ENCODE measurements around the gene CREG2.

Gene CREG2

DNA sequence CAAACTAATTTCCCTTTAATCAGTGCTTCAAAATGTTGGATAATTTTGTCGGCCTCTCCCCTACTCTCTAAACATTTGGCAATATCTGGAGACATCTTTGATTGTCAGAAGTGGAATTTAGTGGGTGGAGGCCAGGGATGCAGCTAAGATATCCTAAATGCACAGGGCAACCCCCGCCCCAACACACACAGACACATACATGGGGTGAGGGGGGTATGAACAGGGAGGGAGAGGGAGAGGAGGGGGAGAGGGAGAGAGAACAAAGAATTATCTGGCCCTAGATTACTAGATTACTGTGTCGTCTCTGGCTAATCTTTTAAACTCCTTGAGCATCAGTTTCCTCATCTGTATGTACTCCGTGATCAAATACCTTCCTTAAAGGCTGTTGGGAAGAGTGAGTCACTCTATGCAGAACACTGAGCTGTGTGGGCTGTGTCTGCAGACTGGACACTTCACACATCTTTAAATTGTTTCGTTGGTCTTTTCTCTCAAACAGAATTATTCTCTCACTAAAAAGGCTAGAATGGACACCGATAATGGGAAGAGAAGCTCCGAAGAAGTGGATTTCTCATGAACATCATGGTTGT, 81.7 kb downstream of the CREG2 start:
- no peak for DNase-seq

DNA sequence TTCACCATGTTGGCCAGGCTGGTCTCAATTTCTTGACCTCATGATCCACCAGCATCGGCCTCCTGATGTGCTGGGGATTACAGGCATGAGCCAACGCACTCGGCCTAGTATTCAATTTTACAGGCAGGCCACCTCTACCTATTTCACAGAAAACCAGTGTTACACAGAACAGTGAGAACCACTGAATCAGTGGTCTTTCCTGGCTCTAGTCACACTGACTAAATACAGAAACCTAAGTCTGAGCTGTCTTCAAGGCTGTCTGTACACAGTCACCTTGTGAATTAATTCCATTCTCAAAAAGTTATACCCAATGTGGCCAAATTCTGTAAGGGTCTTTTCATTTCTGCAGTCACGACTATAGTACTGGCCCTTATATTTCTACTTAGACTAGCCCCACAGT, 82.3 kb downstream of the CREG2 start:
- DNase-seq: no peak

DNA sequence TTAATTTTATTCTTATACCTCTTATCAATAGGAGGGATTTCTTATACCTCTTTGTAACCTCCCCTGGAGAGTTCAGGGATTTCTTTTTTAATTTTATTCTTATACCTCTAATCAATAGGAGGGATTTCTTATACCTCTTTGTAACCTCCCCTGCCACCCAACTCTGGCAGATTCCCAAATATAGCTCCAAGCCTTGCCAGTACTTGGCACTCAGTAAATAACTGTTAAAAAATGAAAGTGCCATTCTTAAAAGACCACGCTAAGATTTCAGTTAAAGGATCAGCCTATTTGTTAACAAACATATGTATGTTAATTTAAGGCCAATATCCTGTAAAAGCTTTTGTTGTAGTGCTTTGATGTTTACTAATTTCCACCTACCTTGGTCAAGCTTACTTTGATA, 83.6 kb downstream of the CREG2 start:
- DNase-seq: no peak

- no peak for DNase-seq
Observed at GRCh38 chr2:101302016-101302415, 85.3 kb downstream of the CREG2 start.

DNA sequence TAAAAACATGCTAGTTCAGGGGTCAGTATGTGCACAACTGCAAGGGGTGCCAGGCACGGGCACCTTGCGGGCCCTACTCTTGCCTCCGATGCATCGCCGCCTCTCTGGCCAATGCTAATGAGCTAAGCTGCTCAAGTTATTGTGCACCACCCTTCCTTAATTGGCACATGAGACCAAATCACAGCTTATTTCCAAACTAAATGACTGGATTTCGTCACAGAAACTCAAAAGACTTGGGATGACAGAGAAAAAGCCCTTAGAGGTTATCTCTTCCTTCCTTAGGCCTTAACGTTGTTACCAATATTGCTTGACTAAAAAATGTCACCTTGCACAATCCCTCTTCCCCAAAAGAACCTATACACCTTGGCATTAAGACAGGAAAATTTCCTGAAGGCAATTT, 86.5 kb downstream of the CREG2 start:
- no peak for DNase-seq

GRCh38 chr2:101300164-101300563, 87.1 kb downstream of the CREG2 start:
- DNase-seq: no peak

GRCh38 chr2:101299604-101300003, 87.7 kb downstream of the CREG2 start:
- DNase-seq: no peak

DNA sequence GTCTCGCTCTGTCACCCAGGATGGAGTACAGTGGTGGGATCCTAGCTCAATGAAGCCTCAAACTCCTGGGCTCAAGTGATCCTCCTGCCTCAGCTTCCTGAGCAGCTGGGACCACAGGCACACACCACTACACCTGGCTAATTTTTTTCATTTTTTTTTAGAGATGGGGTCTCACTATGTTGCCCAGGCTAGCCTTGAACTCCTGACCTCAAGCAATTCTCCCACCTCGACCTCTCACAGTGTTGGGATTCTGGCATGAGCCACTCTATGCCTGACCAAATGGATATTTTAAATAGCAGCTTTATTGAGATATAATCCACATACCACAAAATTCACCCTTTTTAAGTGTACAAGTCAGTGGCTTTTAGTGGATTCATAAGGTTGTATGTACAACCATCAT, 89.9 kb downstream of the CREG2 start:
- no peak for DNase-seq

- no peak for DNase-seq
Observed at GRCh38 chr2:101296371-101296770, 90.9 kb downstream of the CREG2 start.

DNA sequence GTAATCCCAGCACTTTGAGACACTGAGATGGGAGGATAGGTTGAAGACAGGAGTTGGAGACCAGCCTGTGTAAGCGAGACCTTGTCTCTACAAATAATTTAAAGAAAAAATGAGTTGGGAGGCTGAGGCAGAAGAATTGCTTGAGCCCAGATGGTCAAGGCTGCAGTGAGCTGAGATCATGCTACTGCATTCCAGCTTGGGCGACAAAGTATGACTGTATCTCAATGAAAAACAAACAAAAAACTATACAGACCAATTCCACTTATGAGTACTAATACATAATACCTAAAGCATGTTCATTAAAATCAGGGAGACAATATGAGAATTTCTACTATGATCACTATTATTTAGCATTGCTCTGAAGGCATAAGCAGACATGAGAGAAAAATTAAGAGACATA, 91.4 kb downstream of the CREG2 start:
- DNase-seq: no peak
